ENCODE data around the gene GTF3C1. TPM values are rescaled to one million over a fixed set of nuclear protein-coding genes. Genes with fewer than 3 reads are reported as not detected.

GTF3C1 gene
- total and polyA plus RNA-seq, 8 donors, result 22.3 to 227 (median 61.0) TPM

DNA sequence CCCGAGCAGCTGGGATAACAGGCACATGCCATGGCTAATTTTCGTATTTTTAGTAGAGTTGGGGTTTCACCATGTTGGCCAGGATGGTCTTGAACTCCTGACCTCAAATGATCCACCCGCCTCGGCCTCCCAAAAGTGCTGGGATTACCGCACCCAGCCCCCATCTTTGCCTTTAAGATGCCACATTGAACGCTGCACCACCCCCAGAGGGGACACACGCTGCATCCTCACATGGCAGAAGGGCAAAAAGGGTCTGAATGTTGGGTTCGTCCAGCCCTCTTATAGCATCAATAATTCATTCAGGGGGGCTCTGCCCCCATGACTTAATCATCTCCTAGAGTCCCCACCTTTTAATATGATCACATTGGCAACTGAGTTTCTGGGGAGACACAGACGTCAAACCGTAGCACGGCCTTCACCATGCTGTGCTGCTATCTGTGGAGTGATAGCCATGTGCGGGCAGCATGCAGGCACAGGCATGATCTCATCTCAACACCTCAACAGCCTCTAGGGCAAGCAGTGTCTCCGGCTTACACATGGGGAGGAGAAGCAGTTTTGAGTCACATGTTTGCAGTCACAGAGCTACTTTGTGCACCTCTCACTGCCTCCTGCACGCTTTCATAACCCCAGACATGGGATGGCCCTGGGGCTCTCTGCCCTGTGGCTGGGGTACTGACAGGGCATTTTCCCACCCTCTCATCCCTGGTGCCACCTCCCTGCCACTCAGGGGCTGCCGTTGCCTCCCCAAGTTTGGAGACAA is 117.8 kb downstream of the GTF3C1 start:
- DNase-seq, result peak in 1 of 2 donors; percentile 21
- no peak for TF ChIP-seq POLR2AphosphoS5 (IDR thresholded peaks at IDR 0.05)
- TF ChIP-seq, protein P1, sequence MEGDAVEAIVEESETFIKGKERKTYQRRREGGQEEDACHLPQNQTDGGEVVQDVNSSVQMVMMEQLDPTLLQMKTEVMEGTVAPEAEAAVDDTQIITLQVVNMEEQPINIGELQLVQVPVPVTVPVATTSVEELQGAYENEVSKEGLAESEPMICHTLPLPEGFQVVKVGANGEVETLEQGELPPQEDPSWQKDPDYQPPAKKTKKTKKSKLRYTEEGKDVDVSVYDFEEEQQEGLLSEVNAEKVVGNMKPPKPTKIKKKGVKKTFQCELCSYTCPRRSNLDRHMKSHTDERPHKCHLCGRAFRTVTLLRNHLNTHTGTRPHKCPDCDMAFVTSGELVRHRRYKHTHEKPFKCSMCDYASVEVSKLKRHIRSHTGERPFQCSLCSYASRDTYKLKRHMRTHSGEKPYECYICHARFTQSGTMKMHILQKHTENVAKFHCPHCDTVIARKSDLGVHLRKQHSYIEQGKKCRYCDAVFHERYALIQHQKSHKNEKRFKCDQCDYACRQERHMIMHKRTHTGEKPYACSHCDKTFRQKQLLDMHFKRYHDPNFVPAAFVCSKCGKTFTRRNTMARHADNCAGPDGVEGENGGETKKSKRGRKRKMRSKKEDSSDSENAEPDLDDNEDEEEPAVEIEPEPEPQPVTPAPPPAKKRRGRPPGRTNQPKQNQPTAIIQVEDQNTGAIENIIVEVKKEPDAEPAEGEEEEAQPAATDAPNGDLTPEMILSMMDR (IDR thresholded peaks at IDR 0.05), result no peak
- TF ChIP-seq EP300 (IDR thresholded peaks at IDR 0.05), result no peak
- no peak for TF ChIP-seq POLR2A (IDR thresholded peaks at IDR 0.05)
- intact Hi-C loops (cut with DNase I; ENCODE audit: low total_unique reads), result no loop called here

DNA sequence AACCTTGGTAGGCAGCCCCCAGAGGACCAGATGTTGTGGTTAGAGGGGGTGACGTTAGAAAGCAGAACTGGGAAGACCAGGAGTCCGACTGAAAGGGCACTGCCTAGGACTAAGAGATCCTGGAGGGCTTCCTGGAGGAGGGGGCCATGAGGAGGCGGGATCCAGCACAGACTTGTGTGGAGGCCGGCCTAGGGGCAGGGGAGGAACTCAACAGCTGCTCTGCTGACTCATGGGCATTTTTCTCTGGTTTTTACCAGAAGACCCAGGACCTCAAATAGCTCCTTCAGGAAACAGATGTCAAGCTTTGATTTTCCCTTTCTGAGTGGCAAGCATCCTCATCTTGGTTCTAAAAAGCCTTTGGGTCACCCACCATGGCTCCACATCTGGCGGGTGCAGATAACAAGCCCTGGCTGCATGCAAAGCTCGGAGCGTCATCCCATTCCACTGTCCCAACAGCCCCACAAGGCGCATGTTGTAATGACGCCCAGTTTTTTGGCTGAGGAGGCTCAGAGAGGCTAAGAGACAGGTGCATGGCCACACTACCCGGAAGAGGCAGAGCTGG is 118.7 kb downstream of the GTF3C1 start:
- Histone ChIP-seq H3K4me3 (no peak overlapping the region), H3K9me3 (no peaks in the 10 kb centered on the region), H3K27ac (no peak overlapping the region), H3K36me3 (no peaks in the 10 kb centered on the region), H3K27me3 (peaks cover 0 to 40% (median 5%) of the 10 kb centered on the region in 3 donors), H3K4me1 (no peaks in the 10 kb centered on the region)
- WGBS, 5 donors, result 71 to 81% (median 78%) methylated on average over 10 of the region's 10 CpGs
- DNase-seq, result peak in 1 of 2 donors; percentile 13
- intact Hi-C loops (cut with DNase I; ENCODE audit: low total_unique reads), result no loop called here
- TF ChIP-seq POLR2AphosphoS5 (IDR thresholded peaks at IDR 0.05) (no peak), POLR2A (IDR thresholded peaks at IDR 0.05) (no peak), EP300 (IDR thresholded peaks at IDR 0.05) (no peak)
- TF ChIP-seq, protein P1 (IDR thresholded peaks at IDR 0.05), result no peak

More for the DNA sequence above, 117.8 kb downstream of the GTF3C1 start:
- Histone ChIP-seq H3K27ac (no peak overlapping the region), H3K36me3 (no peaks in the 10 kb centered on the region), H3K4me3 (no peak overlapping the region), H3K27me3 (peaks cover 0 to 40% (median 5%) of the 10 kb centered on the region in 3 donors), H3K9me3 (no peaks in the 10 kb centered on the region), H3K4me1 (no peaks in the 10 kb centered on the region)
- 77 to 88% (median 82%) methylated on average over 14 to 15 of the region's 15 CpGs for WGBS, 5 donors

DNA sequence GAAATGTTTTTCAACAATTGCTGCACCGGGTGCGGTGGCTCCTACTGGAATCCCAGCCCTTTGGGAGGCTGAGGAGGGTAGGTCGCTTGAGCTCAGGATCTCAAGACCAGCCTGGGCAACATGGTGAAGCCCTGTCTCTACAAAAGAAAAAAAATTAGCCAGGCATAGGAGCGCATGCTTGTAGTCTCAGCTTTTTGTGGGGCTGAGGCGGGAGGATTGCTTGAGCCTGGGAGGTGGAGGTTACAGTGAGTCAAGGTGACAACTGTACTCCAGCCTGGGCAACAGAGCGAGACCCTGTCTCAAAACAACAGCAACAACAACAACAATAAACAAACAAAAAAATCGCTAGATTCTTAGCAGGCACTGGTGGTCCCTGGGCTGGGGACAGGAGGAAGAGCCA is 119.2 kb downstream of the GTF3C1 start:
- no peak overlapping the region for H3K27ac ChIP-seq
- TF ChIP-seq EP300 (IDR thresholded peaks at IDR 0.05) (no peak), POLR2AphosphoS5 (IDR thresholded peaks at IDR 0.05) (no peak), POLR2A (IDR thresholded peaks at IDR 0.05) (no peak)
- TF ChIP-seq, protein P1 (IDR thresholded peaks at IDR 0.05), result no peak
- WGBS, 5 donors, result 78 to 88% (median 85%) methylated on average over 7 of the region's 7 CpGs
- peaks cover 0 to 40% (median 5%) of the 10 kb centered on the region in 3 donors for H3K27me3 ChIP-seq
- H3K4me3 ChIP-seq, result no peak overlapping the region
- no peak for DNase-seq
- H3K9me3 ChIP-seq, result no peaks in the 10 kb centered on the region
- H3K4me1 ChIP-seq, result no peaks in the 10 kb centered on the region
- no peaks in the 10 kb centered on the region for H3K36me3 ChIP-seq
- intact Hi-C loops (cut with DNase I; ENCODE audit: low total_unique reads), result no loop called here

DNA sequence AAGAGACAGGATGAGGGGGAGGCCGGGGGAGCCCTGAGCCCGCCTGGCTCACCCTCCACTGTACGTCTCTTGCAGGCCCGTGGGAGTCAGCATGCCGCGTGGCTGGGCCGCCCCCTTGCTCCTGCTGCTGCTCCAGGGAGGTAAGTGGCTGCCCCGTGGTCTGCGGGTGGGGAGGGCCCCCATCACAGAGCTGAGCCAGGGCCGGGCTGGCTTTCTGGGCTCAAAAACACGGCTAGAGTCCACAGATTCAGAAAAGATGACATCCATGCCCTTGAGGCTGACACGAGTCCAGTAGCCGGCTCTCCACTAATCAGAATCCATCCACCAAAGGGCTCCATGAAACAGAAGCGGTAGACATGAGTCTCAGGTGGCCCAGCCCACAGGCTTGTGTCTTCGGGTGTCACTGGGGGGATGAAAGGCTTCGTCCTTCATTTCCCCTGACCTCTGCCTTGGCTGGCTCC is 119.7 kb downstream of the GTF3C1 start:
- WGBS, 5 donors, result 65 to 81% (median 74%) methylated on average over 8 to 16 of the region's 16 CpGs
- Histone ChIP-seq H3K4me3 (no peak overlapping the region), H3K36me3 (no peaks in the 10 kb centered on the region), H3K9me3 (no peaks in the 10 kb centered on the region), H3K4me1 (no peaks in the 10 kb centered on the region), H3K27me3 (peaks cover 0 to 40% (median 5%) of the 10 kb centered on the region in 3 donors), H3K27ac (no peak overlapping the region)
- TF ChIP-seq POLR2A (IDR thresholded peaks at IDR 0.05), result no peak
- TF ChIP-seq POLR2AphosphoS5 (IDR thresholded peaks at IDR 0.05), result no peak
- TF ChIP-seq, protein P1 (IDR thresholded peaks at IDR 0.05), result no peak
- TF ChIP-seq EP300 (IDR thresholded peaks at IDR 0.05), result no peak
- peak in 1 of 2 donors; percentile 21 for DNase-seq
- intact Hi-C loops (cut with DNase I; ENCODE audit: low total_unique reads), result no loop called here
